IMR-90 (cell line): ENCODE data around the gene OR2C1. TPM values are rescaled to one million over a fixed set of nuclear protein-coding genes. Genes with fewer than 3 reads are reported as not detected.

Experiments used
- ATAC-seq: fragments of 200-7000 bp; cut with Tn5 transposase; 2 replicates; pipeline ENCODE4 v1.9.1; 2020; ENCODE audit warnings: low read depth, mild to moderate bottlenecking, moderate library complexity
- BruUV-seq: library from RNA; stranded (reverse); fragments of 400-500 nt; replicated peaks from 2 replicates; lab custom pipeline; 2021; lab: Mats Ljungman, UMichigan
- CTCF ChIA-PET: fragments of 300-600 bp; formaldehyde crosslinking; extraction: SDS; loops from one replicate; lab custom pipeline; 2021; ENCODE audit warnings: antibody characterized with exemption; lab: Yijun Ruan, JAX
- POLR2A ChIA-PET: fragments of 300-600 bp; sonication (Branson Sonifier 250); formaldehyde crosslinking; loops from one replicate; lab custom pipeline; 2022; ENCODE audit warnings: antibody characterized with exemption; ENCODE audit not compliant: unreplicated experiment; lab: Charles Lee
- DNase-seq: peaks from one replicate; pipeline ENCODE4 v3.0.0; 2013
- H2AFZ ChIP-seq: replicated peaks from 2 replicates; pipeline ENCODE3; 2013; ENCODE audit warnings: low read length, mild to moderate bottlenecking; ENCODE audit not compliant: poor library complexity
- H2AK5ac ChIP-seq: 2 replicates; pipeline ENCODE4 v1.6.1; 2013; ENCODE audit warnings: low read depth, low read length, inconsistent platforms
- H2AK9ac ChIP-seq: replicated peaks from 2 replicates; pipeline ENCODE3; 2013; ENCODE audit warnings: mild to moderate bottlenecking, low read depth, low read length, moderate library complexity; ENCODE audit not compliant: poor library complexity
- H2BK120ac ChIP-seq: 2 replicates; pipeline ENCODE4 v1.6.1; 2013; ENCODE audit warnings: low read depth, low read length, inconsistent platforms
- H2BK15ac ChIP-seq: 3 replicates; pipeline ENCODE4 v1.6.1; 2013; ENCODE audit warnings: low read depth, low read length, inconsistent platforms
- H2BK20ac ChIP-seq: 2 replicates; pipeline ENCODE4 v1.6.1; 2013; ENCODE audit warnings: low read depth, mild to moderate bottlenecking, inconsistent platforms, low read length, moderate library complexity
- H2BK5ac ChIP-seq: 2 replicates; pipeline ENCODE4 v1.6.1; 2013; ENCODE audit warnings: mild to moderate bottlenecking, low read depth, low read length, inconsistent platforms; ENCODE audit not compliant: poor library complexity, severe bottlenecking
- H3K14ac ChIP-seq: replicated peaks from 2 replicates; pipeline ENCODE4 v1.6.1; 2013; ENCODE audit warnings: low read depth, low read length, inconsistent platforms
- H3K18ac ChIP-seq: 2 replicates; pipeline ENCODE4 v1.6.1; 2013; ENCODE audit warnings: low read depth, low read length, control low read depth
- H3K23ac ChIP-seq: 2 replicates; pipeline ENCODE4 v1.6.1; 2013; ENCODE audit warnings: low read depth, low read length, inconsistent platforms
- H3K27ac ChIP-seq: 2 replicates; pipeline ENCODE4 v1.5.1; 2013; ENCODE audit warnings: mild to moderate bottlenecking, control low read depth, low read length; ENCODE audit not compliant: insufficient read depth
- H3K27me3 ChIP-seq: 2 replicates; pipeline ENCODE4 v1.6.1; 2013; ENCODE audit warnings: low read length; ENCODE audit not compliant: control insufficient read depth, insufficient read depth
- H3K36me3 ChIP-seq: 2 replicates; pipeline ENCODE4 v1.6.1; 2013; ENCODE audit warnings: low read length, mixed read lengths; ENCODE audit not compliant: control insufficient read depth, insufficient read depth
- H3K4ac ChIP-seq: 2 replicates; pipeline ENCODE4 v1.6.1; 2013; ENCODE audit warnings: low read depth, low read length, inconsistent platforms
- H3K4me1 ChIP-seq: 2 replicates; pipeline ENCODE4 v1.6.1; 2013; ENCODE audit warnings: low read length, mixed read lengths; ENCODE audit not compliant: control insufficient read depth, insufficient read depth
- H3K4me2 ChIP-seq: 2 replicates; pipeline ENCODE4 v1.6.1; 2013; ENCODE audit warnings: low read depth, mild to moderate bottlenecking, control low read depth, low read length, moderate library complexity
- H3K4me3 ChIP-seq: 2 replicates; pipeline ENCODE4 v1.5.1; 2013; ENCODE audit warnings: low read depth, mild to moderate bottlenecking, control low read depth, low read length, moderate library complexity; ENCODE audit not compliant: insufficient read depth
- H3K56ac ChIP-seq: 2 replicates; pipeline ENCODE4 v1.6.1; 2013; ENCODE audit warnings: low read length, inconsistent platforms; ENCODE audit not compliant: insufficient read depth; ENCODE audit errors: extremely low read depth
- H3K79me1 ChIP-seq, 2 experiments: 2 replicates each; pipeline ENCODE4 v1.6.1; 2013; ENCODE audit warnings: low read length in 2 of 2, inconsistent platforms in 1 of 2, low read depth in 1 of 2
- H3K9ac ChIP-seq: 2 replicates; pipeline ENCODE4 v1.6.1; 2013; ENCODE audit warnings: low read depth, low read length, control low read depth
- H3K9me1 ChIP-seq: 2 replicates; pipeline ENCODE4 v1.6.1; 2013; ENCODE audit warnings: low read length, inconsistent platforms; ENCODE audit not compliant: insufficient read depth
- H3K9me3 ChIP-seq: 2 replicates; pipeline ENCODE4 v1.6.1; 2013; ENCODE audit warnings: low read length; ENCODE audit not compliant: control insufficient read depth, insufficient read depth
- H4K20me1 ChIP-seq: 2 replicates; pipeline ENCODE4 v1.6.1; 2013; ENCODE audit warnings: low read length, inconsistent platforms; ENCODE audit not compliant: insufficient read depth
- H4K5ac ChIP-seq: 2 replicates; pipeline ENCODE4 v1.6.1; 2013; ENCODE audit warnings: mild to moderate bottlenecking, low read depth, low read length, control low read depth
- H4K8ac ChIP-seq, 2 experiments: 2 replicates each; pipeline ENCODE4 v1.6.1; 2013; ENCODE audit warnings: low read depth in 2 of 2, low read length in 2 of 2, control low read depth in 1 of 2, inconsistent platforms in 1 of 2
- H4K91ac ChIP-seq: 2 replicates; pipeline ENCODE4 v1.6.1; 2013; ENCODE audit warnings: low read depth, low read length, inconsistent platforms; ENCODE audit not compliant: insufficient read depth
- CHD1 ChIP-seq: IDR thresholded peaks from 2 replicates; pipeline ENCODE4 v1.6.1; 2012; ENCODE audit warnings: low read depth, low read length, improper control_type of control experiment
- CTCF ChIP-seq: conservative IDR thresholded peaks from 2 replicates; pipeline ENCODE4 v1.5.1; 2012; ENCODE audit warnings: mild to moderate bottlenecking, low read depth, low read length, improper control_type of control experiment
- ELK1 ChIP-seq: fragments of 150-350 bp; IDR thresholded peaks from 2 replicates; pipeline ENCODE4 v1.6.1; 2016; ENCODE audit warnings: low read depth, mild to moderate bottlenecking, low read length, moderate library complexity, borderline replicate concordance
- FOS ChIP-seq: fragments of 150-350 bp; IDR thresholded peaks from 2 replicates; pipeline ENCODE4 v1.6.1; 2016; ENCODE audit warnings: low read depth, low read length
- MAFK ChIP-seq: IDR thresholded peaks from 2 replicates; pipeline ENCODE4 v1.6.1; 2012; ENCODE audit warnings: low read depth, low read length, improper control_type of control experiment
- MAZ ChIP-seq: IDR thresholded peaks from 2 replicates; pipeline ENCODE4 v1.6.1; 2012; ENCODE audit warnings: low read depth, mild to moderate bottlenecking, low read length, improper control_type of control experiment, moderate library complexity, borderline replicate concordance
- MXI1 ChIP-seq: IDR thresholded peaks from 2 replicates; pipeline ENCODE4 v1.6.1; 2012; ENCODE audit warnings: low read depth, mild to moderate bottlenecking, low read length, moderate library complexity, borderline replicate concordance
- POLR2A ChIP-seq: IDR thresholded peaks from 2 replicates; pipeline ENCODE4 v1.6.1; 2012; ENCODE audit warnings: mild to moderate bottlenecking, low read depth, low read length
- RAD21 ChIP-seq: IDR thresholded peaks from 2 replicates; pipeline ENCODE4 v1.6.1; 2012; ENCODE audit warnings: low read length, improper control_type of control experiment
- RFX5 ChIP-seq: IDR thresholded peaks from 2 replicates; pipeline ENCODE4 v1.8.0; 2012; ENCODE audit warnings: low read depth, mild to moderate bottlenecking, low read length, moderate library complexity
- SMC3 ChIP-seq: fragments of 150-350 bp; IDR thresholded peaks from 2 replicates; pipeline ENCODE4 v1.6.1; 2016; ENCODE audit warnings: low read depth, mild to moderate bottlenecking, antibody characterized with exemption, low read length, moderate library complexity
- WGBS, 2 experiments: methylation state at CpG; one replicate each; pipeline versions ENCODE4 v1.1.5 to v1.1.7; 2013; ENCODE audit warnings: missing lambda C conversion rate in 2 of 2; ENCODE audit not compliant: insufficient read length in 1 of 2; ENCODE audit errors: extremely low coverage in 2 of 2; 5-methylcytosine and 5-hydroxymethylcytosine counted together
- dilution Hi-C: fragments of 300-500 bp; cut with HindIII; formaldehyde crosslinking; loops from one replicate; pipeline ENCODE4 v1.14.3; 2018; ENCODE audit warnings: low sequenced_read_pairs; ENCODE audit not compliant: unreplicated experiment
- in situ Hi-C: fragments of 300-500 bp; cut with MboI; formaldehyde crosslinking; loops from 3 replicates; pipeline ENCODE4 v1.14.3; 2019; ENCODE audit warnings: low sequenced_read_pairs, inconsistent platforms, mixed read lengths
- intact Hi-C: fragments of 100-400 bp; cut with micrococcal nuclease; formaldehyde crosslinking; loops from 2 replicates; pipeline ENCODE4 v1.10.0; 2022
- polyA plus RNA-seq, 3 experiments: library from polyadenylated mRNA; depleted of rRNA; stranded (reverse); fragments of >200 nt; gene quantifications; 2 replicates each; pipeline ENCODE4 v1.2.3, GENCODE V29; 2012; ENCODE audit warnings: low replicate concordance in 1 of 3
- total RNA-seq: library from RNA; depleted of rRNA; stranded (reverse); fragments of >200 nt; gene quantifications from 2 replicates; pipeline ENCODE4 v1.2.3, GENCODE V29; 2012

OR2C1 gene
- total and polyA plus RNA-seq, 2 of the 4 experiments (the other 2 are of a cell fraction): under 0.01 to 0.05 TPM

DNA sequence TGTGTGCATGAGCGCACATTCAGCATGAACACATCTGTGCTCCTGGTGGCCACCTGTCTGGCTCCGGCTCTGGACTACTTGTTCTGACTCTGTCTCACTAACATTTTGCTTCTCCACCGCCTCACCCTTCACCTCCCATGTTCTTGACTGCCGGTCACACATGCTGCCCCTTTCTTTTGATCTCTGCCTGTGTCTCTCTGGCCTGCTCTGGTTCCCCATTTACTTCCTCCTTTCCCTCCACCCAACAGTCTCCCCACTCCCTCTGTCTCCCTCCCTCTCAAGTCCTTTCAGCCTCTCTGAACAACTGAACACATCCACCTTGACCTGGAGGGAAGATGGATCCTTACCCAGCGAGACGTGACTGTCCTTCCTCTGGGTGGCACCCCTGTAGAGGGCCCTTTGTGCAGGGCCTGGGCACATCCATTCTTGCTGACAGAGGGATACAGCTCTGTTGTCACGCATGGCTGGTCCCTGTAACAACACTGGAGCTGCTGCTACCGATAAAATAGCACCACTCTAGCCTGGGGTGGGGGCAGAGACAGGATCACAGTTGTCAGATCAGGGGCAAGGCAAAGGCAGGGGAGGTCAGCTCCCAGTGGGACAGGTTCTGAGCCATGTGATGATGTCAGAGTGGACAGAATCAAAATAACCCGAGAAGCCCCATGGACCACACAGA is 34.1 kb downstream of the OR2C1 start:
- BruUV-seq: no TSS peak
- Histone ChIP-seq H3K9me1 (no peaks in the 10 kb centered on the region), H2BK15ac (no peak overlapping the region), H3K27me3 (no peaks in the 10 kb centered on the region), H3K79me1 (peaks cover 26 to 31% of the 10 kb centered on the region in 2 experiments), H2BK120ac (no peak overlapping the region), H2AK9ac (no peak overlapping the region), H4K20me1 (no peaks in the 10 kb centered on the region), H3K36me3 (peaks cover 55% of the 10 kb centered on the region), H3K4me2 (no peak overlapping the region), H3K4me1 (no peaks in the 10 kb centered on the region), H3K27ac (no peak overlapping the region), H3K56ac (no peak overlapping the region), H3K23ac (no peak overlapping the region), H3K9me3 (peaks cover 53% of the 10 kb centered on the region), H4K5ac (no peak overlapping the region), H3K4me3 (no peak overlapping the region), H2BK20ac (no peak overlapping the region), H3K14ac (no peak overlapping the region), H3K9ac (no peak overlapping the region), H4K91ac (no peak overlapping the region), H3K18ac (no peak overlapping the region), H2AFZ (no peak overlapping the region), H4K8ac (no peak overlapping the region), H2BK5ac (no peak overlapping the region), H2AK5ac (no peak overlapping the region), H3K4ac (no peak overlapping the region)
- POLR2A ChIA-PET: no interaction called here
- WGBS, 2 experiments: 91% methylated on average over 3 of the region's 9 CpGs; no CpG with 5 or more reads in 1 of the 2 experiments
- CTCF ChIA-PET: no interaction called here
- TF ChIP-seq FOS (no peak), MAFK (no peak), RFX5 (no peak), ELK1 (no peak), MAZ (no peak), RAD21 (no peak), SMC3 (no peak), POLR2A (no peak), CTCF (no peak), CHD1 (no peak), MXI1 (no peak)
- intact Hi-C loops: no loop called here
- in situ Hi-C loops: no loop called here
- ATAC-seq: no peak
- dilution Hi-C loops: no loop called here
- no peak for DNase-seq
